NCI-H460 (cell line): Measurements from ENCODE around the gene MUC3A. TPM values are rescaled to one million over a fixed set of nuclear protein-coding genes. Genes with fewer than 3 reads are reported as not detected.
A peak's percentile ranks its signal among the peaks of the same experiment; 100 is the strongest.
"Not testable (repeated sequence)": the region's sequence is repeated elsewhere in the genome, so short reads cannot be mapped to it uniquely, and the experiment has no call there.

Experiments used
- DNase-seq: peaks from one replicate; pipeline ENCODE4 v3.0.0-alpha.2; 2016; ENCODE audit warnings: low read depth; ENCODE audit errors: extremely low read depth
- polyA plus RNA-seq: library from polyadenylated mRNA; depleted of rRNA; stranded (reverse); fragments of >200 nt; gene quantifications from 2 replicates; pipeline ENCODE4 v1.2.3, GENCODE V29; 2014; cell fraction: nucleus; rRNA removed
- total RNA-seq: library from RNA; depleted of rRNA; stranded (reverse); fragments of >200 nt; shearing (Covaris generic); gene quantifications from 2 replicates; pipeline ENCODE4 v1.2.3, GENCODE V29; 2014; rRNA removed

MUC3A gene, protein sequence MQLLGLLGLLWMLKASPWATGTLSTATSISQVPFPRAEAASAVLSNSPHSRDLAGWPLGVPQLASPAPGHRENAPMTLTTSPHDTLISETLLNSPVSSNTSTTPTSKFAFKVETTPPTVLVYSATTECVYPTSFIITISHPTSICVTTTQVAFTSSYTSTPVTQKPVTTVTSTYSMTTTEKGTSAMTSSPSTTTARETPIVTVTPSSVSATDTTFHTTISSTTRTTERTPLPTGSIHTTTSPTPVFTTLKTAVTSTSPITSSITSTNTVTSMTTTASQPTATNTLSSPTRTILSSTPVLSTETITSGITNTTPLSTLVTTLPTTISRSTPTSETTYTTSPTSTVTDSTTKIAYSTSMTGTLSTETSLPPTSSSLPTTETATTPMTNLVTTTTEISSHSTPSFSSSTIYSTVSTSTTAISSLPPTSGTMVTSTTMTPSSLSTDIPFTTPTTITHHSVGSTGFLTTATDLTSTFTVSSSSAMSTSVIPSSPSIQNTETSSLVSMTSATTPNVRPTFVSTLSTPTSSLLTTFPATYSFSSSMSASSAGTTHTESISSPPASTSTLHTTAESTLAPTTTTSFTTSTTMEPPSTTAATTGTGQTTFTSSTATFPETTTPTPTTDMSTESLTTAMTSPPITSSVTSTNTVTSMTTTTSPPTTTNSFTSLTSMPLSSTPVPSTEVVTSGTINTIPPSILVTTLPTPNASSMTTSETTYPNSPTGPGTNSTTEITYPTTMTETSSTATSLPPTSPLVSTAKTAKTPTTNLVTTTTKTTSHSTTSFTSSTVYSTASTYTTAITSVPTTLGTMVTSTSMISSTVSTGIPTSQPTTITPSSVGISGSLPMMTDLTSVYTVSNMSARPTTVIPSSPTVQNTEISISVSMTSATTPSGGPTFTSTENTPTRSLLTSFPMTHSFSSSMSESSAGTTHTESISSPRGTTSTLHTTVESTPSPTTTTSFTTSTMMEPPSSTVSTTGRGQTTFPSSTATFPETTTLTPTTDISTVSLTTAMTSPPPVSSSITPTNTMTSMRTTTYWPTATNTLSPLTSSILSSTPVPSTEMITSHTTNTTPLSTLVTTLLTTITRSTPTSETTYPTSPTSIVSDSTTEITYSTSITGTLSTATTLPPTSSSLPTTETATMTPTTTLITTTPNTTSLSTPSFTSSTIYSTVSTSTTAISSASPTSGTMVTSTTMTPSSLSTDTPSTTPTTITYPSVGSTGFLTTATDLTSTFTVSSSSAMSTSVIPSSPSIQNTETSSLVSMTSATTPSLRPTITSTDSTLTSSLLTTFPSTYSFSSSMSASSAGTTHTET (N-terminal part only)
- 0.32 TPM in 1 of 2 replicates, not detected in the other for total RNA-seq
- polyA plus RNA-seq: not detected in 2 replicates

DNA sequence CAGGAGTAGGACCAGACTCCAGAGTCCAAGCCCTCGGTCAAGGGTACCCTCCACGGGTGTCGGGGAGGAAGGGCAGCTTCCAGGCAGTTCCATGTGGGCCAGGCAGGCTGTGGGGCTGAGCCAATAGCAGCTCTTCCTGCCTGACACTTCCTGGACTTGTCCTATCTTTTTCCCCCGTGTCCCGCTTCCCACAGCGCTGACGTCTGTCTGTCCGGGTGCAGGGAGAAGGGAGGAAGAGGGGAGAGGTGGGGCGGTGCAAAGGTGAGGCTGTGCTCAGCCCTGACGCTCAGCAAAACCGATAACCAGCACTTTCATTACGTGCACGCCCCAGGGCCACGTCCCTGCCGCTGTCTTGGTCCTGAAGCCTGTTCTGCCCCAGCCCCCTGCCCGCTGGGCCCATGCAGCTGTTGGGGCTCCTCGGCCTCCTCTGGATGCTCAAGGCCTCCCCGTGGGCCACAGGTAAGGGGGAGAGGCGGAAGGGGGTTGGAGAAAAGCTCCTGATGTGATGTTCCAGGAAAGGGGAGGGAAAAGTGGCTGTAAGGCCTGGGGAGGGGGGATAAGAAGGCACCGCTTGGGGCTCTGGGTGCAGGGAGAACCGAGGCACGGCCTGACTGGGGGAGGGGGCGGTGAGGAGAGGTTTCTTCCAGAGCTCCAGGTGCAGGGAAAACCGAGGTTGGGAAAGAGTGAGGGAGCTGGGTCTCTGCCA lies at the start of gene MUC3A:
Gene MUC3A (plus strand): TSS at position 308 of the 706 bp plus-strand sequence. CDS start 91 bp downstream, at position 399.
- DNase-seq: no peak

GRCh38 chr7:100900978-100901377 lies 48.4 kb upstream of the MUC3A start:
- no peak for DNase-seq

- DNase-seq: no peak
These were observed 47.4 kb upstream of the MUC3A start for GRCh38 chr7:100901921-100902332.

- DNase-seq: no peak
These were observed 46.7 kb upstream of the MUC3A start for GRCh38 chr7:100902638-100903037.

DNA sequence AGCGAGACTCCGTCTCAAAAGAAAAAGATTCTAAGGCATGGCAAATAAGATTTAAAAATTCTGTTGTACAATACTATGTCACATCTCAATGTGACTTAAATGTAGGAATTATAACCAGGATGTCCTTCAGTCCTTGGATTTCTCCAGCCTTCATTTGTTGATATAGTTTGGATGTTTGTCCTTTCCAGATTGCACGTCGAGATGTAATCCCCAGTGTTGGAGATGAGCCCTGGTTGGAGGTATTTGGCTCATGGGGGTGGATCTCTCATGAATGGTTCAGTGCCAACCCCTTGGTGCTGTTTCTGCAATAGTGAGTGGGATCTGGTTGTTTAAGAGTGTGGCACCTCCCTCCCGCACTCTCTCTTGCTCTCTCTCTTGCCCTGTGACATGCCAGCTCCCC lies 40.8 kb upstream of the MUC3A start:
- DNase-seq: no peak

DNA sequence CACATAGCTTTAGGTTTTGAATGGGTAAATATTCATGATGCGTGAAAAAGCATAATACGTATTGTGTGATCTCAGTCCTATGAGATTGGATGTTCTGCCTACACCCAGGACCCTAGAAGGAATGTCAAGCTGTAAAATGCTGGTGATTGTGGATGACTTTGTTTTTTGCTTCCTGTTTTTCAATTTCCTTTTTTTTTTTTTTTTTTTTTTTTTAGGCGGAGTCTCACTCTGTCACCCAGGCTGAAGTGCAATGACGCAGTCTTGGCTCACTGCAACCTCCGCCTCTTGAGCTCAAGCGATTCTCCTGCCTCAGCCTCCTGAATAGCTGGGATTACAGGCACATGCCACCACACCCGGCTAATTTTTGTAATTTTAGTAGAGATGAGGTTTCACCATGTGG lies 38.9 kb upstream of the MUC3A start:
- DNase-seq: not testable (repeated sequence)

- DNase-seq: no peak
These were observed 37.9 kb upstream of the MUC3A start for GRCh38 chr7:100911484-100911883.

DNA sequence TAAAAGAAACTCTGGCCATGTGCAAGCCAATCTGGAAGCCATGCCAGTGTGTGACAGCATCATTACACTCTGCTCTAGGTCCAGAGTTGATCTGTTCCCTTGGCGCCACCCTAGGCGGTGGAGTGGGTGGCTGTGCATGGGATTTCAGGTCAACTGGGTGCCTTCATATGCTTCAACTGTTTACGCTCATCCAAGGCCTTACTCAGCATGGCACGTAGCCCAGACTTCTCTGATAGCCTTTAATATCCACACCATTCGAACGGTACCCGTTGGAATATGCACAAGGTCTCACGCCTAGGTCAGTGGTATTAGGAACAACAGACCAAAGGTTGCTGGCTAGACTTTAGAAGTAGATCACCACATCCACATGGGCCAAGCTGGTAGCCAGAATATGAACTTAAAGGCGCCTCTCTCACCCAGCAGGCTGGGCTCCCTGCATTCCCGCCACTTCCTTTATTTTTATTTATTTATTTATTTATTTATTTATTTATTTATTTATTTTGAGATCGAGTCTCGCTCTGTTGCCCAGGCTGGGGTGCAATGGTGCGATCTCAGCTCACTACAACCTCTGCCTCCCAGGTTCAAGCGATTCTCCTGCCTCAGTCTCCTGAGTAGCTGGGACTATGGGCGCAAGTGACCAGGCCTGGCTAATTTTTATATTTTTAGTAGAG lies 35.0 kb upstream of the MUC3A start:
- no peak for DNase-seq

DNA sequence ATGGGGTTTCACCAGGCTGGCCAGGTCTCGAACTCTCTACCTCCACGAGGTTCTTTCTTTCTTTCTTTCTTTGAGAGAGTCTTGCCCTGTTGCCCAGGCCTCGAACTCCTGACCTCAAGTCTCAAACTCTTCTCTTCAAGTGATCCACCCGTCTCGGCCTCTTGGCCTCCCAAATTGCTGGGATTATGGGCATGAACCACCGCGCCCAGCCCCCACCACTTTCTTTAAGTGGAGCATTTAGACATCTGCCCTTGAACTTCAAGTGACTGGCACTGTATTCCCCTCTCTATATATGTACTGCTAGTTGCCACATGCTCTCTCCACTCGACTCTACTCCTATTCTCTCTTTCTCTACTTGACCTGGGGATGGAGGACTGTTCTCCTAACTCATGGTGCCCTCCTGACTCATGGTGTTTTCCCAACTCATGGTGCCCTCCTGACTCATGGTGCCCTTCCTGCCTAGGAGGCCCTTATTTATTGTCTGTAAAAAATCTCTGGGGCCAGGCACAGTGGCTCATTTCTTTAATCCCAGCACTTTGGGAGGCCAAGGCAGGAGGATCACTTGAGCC lies 34.4 kb upstream of the MUC3A start:
- DNase-seq: no peak

DNA sequence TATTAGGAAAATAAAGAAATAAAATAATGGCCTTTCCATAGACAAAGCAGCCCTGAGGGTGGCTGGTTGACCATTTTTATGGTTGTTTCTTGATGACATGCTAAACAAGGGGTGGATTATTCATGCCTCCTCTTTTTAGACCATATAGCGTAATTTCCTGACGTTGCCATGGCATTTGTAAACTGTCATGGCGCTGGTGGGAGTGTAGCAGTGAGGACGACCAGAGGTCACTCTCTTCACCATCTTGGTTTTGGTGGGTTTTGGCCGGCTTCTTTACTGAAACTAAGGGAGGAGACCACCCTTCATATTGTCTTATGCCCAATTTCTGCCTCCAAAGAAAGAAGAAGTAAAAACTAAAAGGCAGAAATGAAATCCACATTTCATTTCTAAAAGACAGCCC lies 30.0 kb upstream of the MUC3A start:
- not testable (repeated sequence) for DNase-seq

DNA sequence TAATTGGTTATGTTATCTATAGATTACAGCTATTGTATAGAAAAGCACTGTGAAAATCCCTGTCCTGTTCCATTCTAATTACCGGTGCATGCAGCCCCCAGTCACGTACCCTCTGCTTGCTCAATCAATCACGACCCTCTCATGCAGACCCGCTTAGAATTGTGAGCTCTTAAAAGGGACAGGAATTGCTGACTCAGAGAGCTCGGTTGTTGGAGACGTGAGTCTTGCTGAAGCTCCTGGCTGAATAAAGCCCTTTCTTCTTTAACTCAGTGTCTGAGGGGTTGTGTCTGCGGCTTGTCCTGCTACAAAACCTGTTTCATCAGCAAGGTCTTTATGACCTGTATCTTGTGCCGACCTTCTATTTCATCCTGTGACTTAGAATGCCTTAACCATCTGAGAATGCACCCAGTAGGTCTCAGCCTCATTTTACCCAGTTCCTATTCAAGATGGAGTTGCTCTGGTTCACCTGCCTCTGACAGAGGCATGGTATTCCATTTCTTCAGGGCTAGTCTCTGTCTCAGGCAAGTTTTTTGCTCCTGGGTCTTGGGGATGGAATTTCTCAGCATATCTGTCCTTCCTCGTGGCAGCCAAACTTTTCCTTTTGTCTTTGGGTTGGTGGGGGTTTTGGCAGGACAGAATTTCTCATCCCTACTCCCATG lies 29.4 kb upstream of the MUC3A start:
- not testable (repeated sequence) for DNase-seq

- no peak for DNase-seq
These were observed 28.3 kb upstream of the MUC3A start for GRCh38 chr7:100921039-100921438.

- DNase-seq: not testable (repeated sequence)
These were observed 25.7 kb upstream of the MUC3A start for GRCh38 chr7:100923616-100924015.

- no peak for DNase-seq
These were observed 19.5 kb upstream of the MUC3A start for GRCh38 chr7:100929808-100930174.

DNA sequence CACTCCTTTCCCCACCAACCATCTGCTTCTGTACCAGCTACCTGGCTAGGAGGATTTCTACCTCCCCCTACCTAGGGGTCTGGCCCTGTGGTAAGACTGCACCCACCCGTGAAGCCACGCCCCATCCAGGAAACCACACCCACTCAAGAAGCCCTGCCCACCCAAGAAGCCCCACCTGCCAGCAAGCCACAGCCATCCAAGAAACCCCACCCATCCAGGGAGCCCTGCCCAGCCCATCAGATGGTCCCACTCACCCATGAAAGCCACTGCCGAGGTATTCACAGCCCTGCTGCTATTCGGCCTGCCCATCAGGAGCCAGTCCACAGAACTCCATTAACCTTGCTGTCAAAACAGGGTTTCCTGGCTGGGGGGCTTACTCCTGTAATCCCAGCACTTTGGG lies 15.6 kb upstream of the MUC3A start:
- no peak for DNase-seq

DNA sequence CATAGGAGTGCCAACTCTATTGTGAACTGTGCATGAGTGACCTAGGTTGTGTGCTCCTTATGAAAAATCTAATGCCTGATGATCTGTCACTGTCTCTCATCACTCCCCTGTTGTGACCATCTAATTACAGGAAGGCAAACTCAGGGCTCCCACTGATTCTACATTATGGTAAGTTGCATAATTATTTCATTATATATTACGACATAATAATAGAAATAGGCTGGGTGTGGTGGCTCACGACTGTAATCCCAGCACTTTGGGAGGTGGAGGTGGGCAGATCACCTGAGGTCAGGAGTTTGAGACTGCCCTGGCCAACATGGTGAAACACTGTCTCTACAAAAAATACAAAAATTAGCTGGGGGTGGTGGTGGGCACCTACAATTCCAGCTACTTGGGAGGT lies 14.0 kb upstream of the MUC3A start:
- DNase-seq: not testable (repeated sequence)

GRCh38 chr7:100936167-100936566 lies 13.2 kb upstream of the MUC3A start:
- not testable (repeated sequence) for DNase-seq

DNA sequence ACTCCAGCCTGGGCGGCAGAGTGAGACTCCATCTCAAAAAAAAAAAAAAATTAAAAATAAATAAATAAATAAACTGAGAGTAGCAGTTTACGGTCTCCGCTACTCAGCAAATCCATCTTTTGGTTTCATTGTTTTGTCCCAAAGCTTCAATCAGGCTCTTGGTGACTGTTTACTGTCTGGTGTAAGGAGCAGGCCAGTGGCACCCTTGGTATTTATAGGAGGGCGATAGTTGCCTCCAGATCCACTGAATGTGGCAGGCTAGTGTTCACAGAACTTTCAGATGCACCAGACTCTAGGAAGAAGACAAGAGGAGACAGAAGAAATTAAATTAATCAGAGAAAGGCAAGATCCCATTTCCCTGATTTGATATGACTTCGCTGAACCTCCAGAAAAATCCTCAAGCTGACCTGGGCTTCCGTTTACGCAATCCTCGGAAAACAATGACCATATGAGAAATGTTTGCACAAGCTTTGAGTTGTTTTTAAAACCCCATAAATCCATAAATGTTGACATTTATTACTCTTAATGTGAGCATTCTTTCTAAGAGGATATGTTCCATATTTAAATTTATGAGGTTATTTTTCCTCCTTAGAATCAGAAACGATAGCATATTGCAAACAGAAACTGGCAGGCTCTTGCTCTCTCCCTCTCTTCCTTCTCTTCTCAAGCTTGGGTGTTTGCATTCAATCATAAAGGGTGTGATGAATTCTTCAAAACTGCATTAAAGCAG lies 7.1 kb upstream of the MUC3A start:
- peak; percentile 52 for DNase-seq
